ENCODE data around the gene SMIM35.

DNA sequence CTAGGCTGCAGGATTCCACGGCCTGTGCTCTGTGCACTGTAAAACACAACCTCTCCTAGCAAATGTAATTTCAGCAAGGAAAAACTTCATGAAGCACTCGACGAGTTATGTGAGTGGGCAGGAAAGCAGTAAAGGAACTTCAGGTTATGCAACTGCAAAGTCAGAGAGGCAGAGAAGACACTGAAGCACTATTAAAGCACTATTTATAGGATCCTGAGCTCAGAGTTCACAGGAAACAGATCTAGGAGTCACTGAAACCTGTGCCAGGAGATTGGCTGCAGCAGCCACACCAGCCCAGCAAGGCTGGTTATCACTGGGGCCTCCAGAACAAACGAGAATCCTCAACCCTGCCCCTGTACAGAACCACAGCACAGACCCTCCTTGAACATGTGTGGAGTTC lies 2.5 kb downstream of the SMIM35 start:
- no peak for TF ChIP-seq ZNF394 (tag by site-specific recombination; IDR thresholded peaks at IDR 0.05; ENCODE audit: borderline replicate concordance)
- no peak for TF ChIP-seq ZNF660 (tag by site-specific recombination; IDR thresholded peaks at IDR 0.05)
- TF ChIP-seq, protein P1, sequence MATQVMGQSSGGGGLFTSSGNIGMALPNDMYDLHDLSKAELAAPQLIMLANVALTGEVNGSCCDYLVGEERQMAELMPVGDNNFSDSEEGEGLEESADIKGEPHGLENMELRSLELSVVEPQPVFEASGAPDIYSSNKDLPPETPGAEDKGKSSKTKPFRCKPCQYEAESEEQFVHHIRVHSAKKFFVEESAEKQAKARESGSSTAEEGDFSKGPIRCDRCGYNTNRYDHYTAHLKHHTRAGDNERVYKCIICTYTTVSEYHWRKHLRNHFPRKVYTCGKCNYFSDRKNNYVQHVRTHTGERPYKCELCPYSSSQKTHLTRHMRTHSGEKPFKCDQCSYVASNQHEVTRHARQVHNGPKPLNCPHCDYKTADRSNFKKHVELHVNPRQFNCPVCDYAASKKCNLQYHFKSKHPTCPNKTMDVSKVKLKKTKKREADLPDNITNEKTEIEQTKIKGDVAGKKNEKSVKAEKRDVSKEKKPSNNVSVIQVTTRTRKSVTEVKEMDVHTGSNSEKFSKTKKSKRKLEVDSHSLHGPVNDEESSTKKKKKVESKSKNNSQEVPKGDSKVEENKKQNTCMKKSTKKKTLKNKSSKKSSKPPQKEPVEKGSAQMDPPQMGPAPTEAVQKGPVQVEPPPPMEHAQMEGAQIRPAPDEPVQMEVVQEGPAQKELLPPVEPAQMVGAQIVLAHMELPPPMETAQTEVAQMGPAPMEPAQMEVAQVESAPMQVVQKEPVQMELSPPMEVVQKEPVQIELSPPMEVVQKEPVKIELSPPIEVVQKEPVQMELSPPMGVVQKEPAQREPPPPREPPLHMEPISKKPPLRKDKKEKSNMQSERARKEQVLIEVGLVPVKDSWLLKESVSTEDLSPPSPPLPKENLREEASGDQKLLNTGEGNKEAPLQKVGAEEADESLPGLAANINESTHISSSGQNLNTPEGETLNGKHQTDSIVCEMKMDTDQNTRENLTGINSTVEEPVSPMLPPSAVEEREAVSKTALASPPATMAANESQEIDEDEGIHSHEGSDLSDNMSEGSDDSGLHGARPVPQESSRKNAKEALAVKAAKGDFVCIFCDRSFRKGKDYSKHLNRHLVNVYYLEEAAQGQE (tag by site-specific recombination; IDR thresholded peaks at IDR 0.05): no peak
- TF ChIP-seq, protein P2, sequence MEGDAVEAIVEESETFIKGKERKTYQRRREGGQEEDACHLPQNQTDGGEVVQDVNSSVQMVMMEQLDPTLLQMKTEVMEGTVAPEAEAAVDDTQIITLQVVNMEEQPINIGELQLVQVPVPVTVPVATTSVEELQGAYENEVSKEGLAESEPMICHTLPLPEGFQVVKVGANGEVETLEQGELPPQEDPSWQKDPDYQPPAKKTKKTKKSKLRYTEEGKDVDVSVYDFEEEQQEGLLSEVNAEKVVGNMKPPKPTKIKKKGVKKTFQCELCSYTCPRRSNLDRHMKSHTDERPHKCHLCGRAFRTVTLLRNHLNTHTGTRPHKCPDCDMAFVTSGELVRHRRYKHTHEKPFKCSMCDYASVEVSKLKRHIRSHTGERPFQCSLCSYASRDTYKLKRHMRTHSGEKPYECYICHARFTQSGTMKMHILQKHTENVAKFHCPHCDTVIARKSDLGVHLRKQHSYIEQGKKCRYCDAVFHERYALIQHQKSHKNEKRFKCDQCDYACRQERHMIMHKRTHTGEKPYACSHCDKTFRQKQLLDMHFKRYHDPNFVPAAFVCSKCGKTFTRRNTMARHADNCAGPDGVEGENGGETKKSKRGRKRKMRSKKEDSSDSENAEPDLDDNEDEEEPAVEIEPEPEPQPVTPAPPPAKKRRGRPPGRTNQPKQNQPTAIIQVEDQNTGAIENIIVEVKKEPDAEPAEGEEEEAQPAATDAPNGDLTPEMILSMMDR (tag by site-specific recombination; IDR thresholded peaks at IDR 0.05): no peak
